Endodermal cell (in vitro differentiated cells): Measurements from ENCODE around the gene HOXD10. TPM values are rescaled to one million over a fixed set of nuclear protein-coding genes. Genes with fewer than 3 reads are reported as not detected.

Experiments used
- DNase-seq: peaks from one replicate; pipeline ENCODE4 v3.0.0-alpha.2; 2017
- H3K27ac ChIP-seq: 2 replicates; pipeline ENCODE4 v1.5.1; 2013; ENCODE audit warnings: mild to moderate bottlenecking, low read depth, low read length, moderate library complexity
- H3K27me3 ChIP-seq: 2 replicates; pipeline ENCODE4 v1.6.1; 2013; ENCODE audit warnings: mild to moderate bottlenecking, low read length, moderate library complexity; ENCODE audit not compliant: insufficient read depth, control insufficient read depth, poor library complexity, severe bottlenecking
- H3K36me3 ChIP-seq: 2 replicates; pipeline ENCODE4 v1.7.0; 2013; ENCODE audit warnings: mild to moderate bottlenecking, low read length, moderate library complexity; ENCODE audit not compliant: control insufficient read depth, insufficient read depth
- H3K4me1 ChIP-seq: one replicate; pipeline ENCODE4 v1.7.0; 2013; ENCODE audit warnings: low read length; ENCODE audit not compliant: control insufficient read depth, insufficient read depth
- H3K4me3 ChIP-seq: 2 replicates; pipeline ENCODE4 v1.5.1; 2013; ENCODE audit warnings: mild to moderate bottlenecking, low read length, moderate library complexity
- H3K9ac ChIP-seq: 2 replicates; pipeline ENCODE4 v1.6.1; 2013; ENCODE audit warnings: mild to moderate bottlenecking, low read length, moderate library complexity; ENCODE audit not compliant: poor library complexity, severe bottlenecking; ENCODE audit errors: extremely low read depth
- H3K9me3 ChIP-seq: 2 replicates; pipeline ENCODE4 v1.6.1; 2013; ENCODE audit warnings: mild to moderate bottlenecking, low read length, moderate library complexity; ENCODE audit not compliant: control insufficient read depth
- H3K27ac Mint-ChIP-seq: 2 replicates; pipeline ENCODE4 v1.8.0; 2020; ENCODE audit warnings: mixed read lengths
- H3K27me3 Mint-ChIP-seq: 2 replicates; pipeline ENCODE4 v1.8.0; 2021; ENCODE audit warnings: mild to moderate bottlenecking, mixed read lengths; ENCODE audit not compliant: insufficient read depth
- H3K36me3 Mint-ChIP-seq: 2 replicates; pipeline ENCODE4 v1.8.0; 2020; ENCODE audit warnings: low read depth, mixed read lengths
- H3K4me1 Mint-ChIP-seq: 2 replicates; pipeline ENCODE4 v1.8.0; 2020; ENCODE audit warnings: mixed read lengths
- H3K4me3 Mint-ChIP-seq: 2 replicates; pipeline ENCODE4 v1.8.0; 2020; ENCODE audit warnings: mild to moderate bottlenecking, moderate library complexity, mixed read lengths
- H3K9me3 Mint-ChIP-seq: 2 replicates; pipeline ENCODE4 v1.8.0; 2020; ENCODE audit warnings: mild to moderate bottlenecking, mixed read lengths
- WGBS, 2 experiments: methylation state at CpG; one replicate each; pipeline versions ENCODE4 v1.1.5 to v1.1.7; 2013; ENCODE audit warnings: missing lambda C conversion rate in 2 of 2, mixed read lengths in 1 of 2; ENCODE audit not compliant: insufficient coverage in 1 of 2, insufficient read length in 1 of 2; 5-methylcytosine and 5-hydroxymethylcytosine counted together
- total RNA-seq, 2 donors: library from RNA; stranded (reverse); fragmentation: NEBNext Ultra II Directional in 1 of 2; extraction: Animal tissue kit (Norgen Biotek cat#: 25700) in 1 of 2; gene quantifications; 2 replicates in 1 of 2; 3 replicates in 1 of 2; pipeline ENCODE4 v1.2.1, GENCODE V29; 2021
- TF ChIP-seq, protein P1 (sequence below): fragments of 200-600 bp; sonication (generic); conservative IDR thresholded peaks from 2 replicates; pipeline ENCODE4 v1.5.0; 2021; ENCODE audit warnings: antibody characterized with exemption, mild to moderate bottlenecking

HOXD10 gene
- total RNA-seq, 2 donors from 2014 or later, result not detected

DNA sequence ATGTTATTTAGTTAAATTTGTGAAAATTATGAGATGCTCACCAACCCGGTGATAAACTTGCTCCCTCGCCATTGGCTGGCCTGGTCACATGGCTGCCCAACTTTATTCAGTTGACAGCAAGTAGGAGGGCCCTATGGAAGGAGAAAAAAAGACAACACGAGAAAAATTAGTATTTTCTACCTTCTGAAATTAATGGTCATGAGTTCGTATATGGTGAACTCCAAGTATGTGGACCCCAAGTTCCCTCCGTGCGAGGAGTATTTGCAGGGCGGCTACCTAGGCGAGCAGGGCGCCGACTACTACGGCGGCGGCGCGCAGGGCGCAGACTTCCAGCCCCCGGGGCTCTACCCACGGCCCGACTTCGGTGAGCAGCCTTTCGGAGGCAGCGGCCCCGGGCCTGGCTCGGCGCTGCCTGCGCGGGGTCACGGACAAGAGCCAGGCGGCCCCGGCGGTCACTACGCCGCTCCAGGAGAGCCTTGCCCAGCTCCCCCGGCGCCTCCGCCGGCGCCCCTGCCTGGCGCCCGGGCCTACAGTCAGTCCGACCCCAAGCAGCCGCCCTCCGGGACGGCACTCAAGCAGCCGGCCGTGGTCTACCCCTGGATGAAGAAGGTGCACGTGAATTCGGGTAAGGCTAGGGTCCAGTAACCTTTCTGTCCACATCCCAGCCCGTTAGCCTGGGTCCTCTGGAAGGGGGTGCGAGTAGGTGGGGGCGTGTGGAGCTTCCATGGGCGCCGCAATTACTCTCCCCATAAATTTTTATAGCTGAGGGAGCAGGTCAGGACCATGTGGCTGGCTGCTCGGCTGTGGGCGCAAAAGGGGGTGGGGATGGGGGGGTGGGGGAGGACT, 35.1 kb downstream of the HOXD10 start, which contains the start of gene HOXD4:
TSS of gene HOXD4 (plus strand) at position 109 of the 846 bp plus-strand sequence. CDS start at position 193, 84 bp downstream.
- WGBS, 2 experiments, result 5 to 6% methylated on average over 16 to 55 of the region's 55 CpGs
- Histone ChIP-seq H3K4me1 (no peaks in the 10 kb centered on the region), H3K4me3 (peak within 1 kb of the TSS; percentile 53), H3K27ac (no peak within 1 kb of the TSS), H3K9ac (no peak within 1 kb of the TSS), H3K27me3 (peaks cover 100% of the 10 kb centered on the region), H3K9me3 (no peaks in the 10 kb centered on the region), H3K36me3 (no peaks in the 10 kb centered on the region)
- DNase-seq, result peak; percentile 78
- H3K27ac Mint-ChIP-seq, result no peak within 1 kb of the TSS
- peak within 1 kb of the TSS; percentile 38 for H3K4me3 Mint-ChIP-seq
- TF ChIP-seq, protein P1, sequence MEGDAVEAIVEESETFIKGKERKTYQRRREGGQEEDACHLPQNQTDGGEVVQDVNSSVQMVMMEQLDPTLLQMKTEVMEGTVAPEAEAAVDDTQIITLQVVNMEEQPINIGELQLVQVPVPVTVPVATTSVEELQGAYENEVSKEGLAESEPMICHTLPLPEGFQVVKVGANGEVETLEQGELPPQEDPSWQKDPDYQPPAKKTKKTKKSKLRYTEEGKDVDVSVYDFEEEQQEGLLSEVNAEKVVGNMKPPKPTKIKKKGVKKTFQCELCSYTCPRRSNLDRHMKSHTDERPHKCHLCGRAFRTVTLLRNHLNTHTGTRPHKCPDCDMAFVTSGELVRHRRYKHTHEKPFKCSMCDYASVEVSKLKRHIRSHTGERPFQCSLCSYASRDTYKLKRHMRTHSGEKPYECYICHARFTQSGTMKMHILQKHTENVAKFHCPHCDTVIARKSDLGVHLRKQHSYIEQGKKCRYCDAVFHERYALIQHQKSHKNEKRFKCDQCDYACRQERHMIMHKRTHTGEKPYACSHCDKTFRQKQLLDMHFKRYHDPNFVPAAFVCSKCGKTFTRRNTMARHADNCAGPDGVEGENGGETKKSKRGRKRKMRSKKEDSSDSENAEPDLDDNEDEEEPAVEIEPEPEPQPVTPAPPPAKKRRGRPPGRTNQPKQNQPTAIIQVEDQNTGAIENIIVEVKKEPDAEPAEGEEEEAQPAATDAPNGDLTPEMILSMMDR, result no peak
- peaks cover 100% of the 10 kb centered on the region for H3K27me3 Mint-ChIP-seq
- no peaks in the 10 kb centered on the region for H3K36me3 Mint-ChIP-seq
- H3K4me1 Mint-ChIP-seq, result peaks cover 8% of the 10 kb centered on the region
- no peaks in the 10 kb centered on the region for H3K9me3 Mint-ChIP-seq

DNA sequence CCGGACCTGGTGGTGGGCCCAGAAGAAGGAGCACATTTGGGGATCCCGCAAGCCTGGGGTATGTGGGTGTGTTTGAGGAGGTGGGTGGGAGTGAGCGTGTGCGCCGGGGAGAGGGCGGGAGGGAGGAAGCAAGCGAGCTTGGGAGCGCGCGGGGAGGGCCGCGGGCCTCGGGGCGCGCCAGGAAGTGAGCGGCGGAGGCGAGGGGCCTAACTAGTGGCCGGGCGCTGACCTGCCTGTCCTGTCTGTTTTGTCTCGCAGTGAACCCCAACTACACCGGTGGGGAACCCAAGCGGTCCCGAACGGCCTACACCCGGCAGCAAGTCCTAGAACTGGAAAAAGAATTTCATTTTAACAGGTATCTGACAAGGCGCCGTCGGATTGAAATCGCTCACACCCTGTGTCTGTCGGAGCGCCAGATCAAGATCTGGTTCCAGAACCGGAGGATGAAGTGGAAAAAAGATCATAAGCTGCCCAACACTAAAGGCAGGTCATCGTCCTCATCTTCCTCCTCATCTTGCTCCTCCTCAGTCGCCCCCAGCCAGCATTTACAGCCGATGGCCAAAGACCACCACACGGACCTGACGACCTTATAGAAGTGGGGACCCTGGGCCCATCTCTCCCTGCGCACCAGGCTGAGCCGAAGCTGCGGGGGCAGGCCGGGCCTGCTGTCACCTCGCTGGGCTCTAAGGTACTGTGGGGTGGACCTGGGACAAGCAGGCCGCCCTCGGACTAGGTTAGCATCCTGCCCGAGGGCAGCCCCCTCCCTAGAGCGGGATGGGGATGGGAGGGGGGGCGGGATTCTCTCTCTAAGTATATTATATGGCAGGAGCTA, 36.0 kb downstream of the HOXD10 start:
- H3K4me3 Mint-ChIP-seq, result no peak overlapping the region
- peaks cover 4% of the 10 kb centered on the region for H3K4me1 ChIP-seq
- no peaks in the 10 kb centered on the region for H3K36me3 Mint-ChIP-seq
- WGBS, 2 experiments, result 8 to 10% methylated on average over 13 to 47 of the region's 48 CpGs
- peaks cover 10% of the 10 kb centered on the region for H3K4me1 Mint-ChIP-seq
- TF ChIP-seq, protein P1, result no peak
- no peaks in the 10 kb centered on the region for H3K9me3 ChIP-seq
- no peak overlapping the region for H3K27ac ChIP-seq
- H3K9ac ChIP-seq, result no peak overlapping the region
- no peak overlapping the region for H3K4me3 ChIP-seq
- H3K27me3 Mint-ChIP-seq, result peaks cover 99% of the 10 kb centered on the region
- H3K27me3 ChIP-seq, result peaks cover 100% of the 10 kb centered on the region
- no peak overlapping the region for H3K27ac Mint-ChIP-seq
- peak; percentile 56 for DNase-seq
- no peaks in the 10 kb centered on the region for H3K9me3 Mint-ChIP-seq
- H3K36me3 ChIP-seq, result no peaks in the 10 kb centered on the region

DNA sequence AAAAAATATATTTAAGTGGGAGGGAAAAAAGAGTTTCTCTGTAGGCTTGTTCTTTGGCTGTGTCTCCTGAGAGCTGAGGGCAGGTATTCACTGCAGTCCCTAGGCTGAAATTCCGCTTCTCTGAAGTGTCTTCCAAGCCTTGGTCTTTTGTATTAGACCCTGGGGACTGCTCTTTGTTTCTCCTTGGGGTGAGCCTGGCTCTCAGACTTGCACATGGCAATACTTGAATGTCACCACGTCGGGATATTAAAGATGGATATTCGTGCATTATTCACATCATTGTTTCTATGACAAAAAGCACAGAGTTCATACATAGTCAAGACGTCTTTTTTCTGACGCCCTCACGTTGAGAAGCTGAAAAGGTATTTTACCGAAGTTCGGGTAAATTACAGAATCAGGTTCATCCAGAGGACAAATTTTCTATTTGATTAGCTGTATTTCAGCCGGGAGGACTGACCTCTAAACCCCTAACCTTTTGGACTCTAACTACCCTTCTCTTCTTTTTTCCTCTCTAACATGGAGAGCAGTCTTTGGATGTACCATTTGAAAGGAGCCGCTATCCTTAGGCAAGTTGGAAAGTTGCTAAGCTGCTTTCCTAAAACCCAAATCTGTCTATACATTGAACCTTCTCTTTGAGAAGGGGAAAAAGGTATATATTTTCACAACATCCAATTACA, 38.1 kb downstream of the HOXD10 start:
- Mint-ChIP-seq H3K9me3 (no peaks in the 10 kb centered on the region), H3K27ac (no peak overlapping the region), H3K36me3 (no peaks in the 10 kb centered on the region), H3K4me1 (peaks cover 13% of the 10 kb centered on the region), H3K4me3 (no peak overlapping the region), H3K27me3 (peaks cover 99% of the 10 kb centered on the region)
- Histone ChIP-seq H3K4me1 (peaks cover 4% of the 10 kb centered on the region), H3K4me3 (no peak overlapping the region), H3K27ac (no peak overlapping the region), H3K27me3 (peaks cover 100% of the 10 kb centered on the region), H3K36me3 (no peaks in the 10 kb centered on the region), H3K9me3 (no peaks in the 10 kb centered on the region), H3K9ac (no peak overlapping the region)
- TF ChIP-seq, protein P1, result no peak
- WGBS, 2 experiments, result 4 to 9% methylated on average over 10 to 11 of the region's 11 CpGs
- DNase-seq, result peak; percentile 36
